ENCODE data around the gene RARS2.
"Not testable (repeated sequence)": the region's sequence is repeated elsewhere in the genome, so short reads cannot be mapped to it uniquely, and the experiment has no call there.

RARS2 gene

DNA sequence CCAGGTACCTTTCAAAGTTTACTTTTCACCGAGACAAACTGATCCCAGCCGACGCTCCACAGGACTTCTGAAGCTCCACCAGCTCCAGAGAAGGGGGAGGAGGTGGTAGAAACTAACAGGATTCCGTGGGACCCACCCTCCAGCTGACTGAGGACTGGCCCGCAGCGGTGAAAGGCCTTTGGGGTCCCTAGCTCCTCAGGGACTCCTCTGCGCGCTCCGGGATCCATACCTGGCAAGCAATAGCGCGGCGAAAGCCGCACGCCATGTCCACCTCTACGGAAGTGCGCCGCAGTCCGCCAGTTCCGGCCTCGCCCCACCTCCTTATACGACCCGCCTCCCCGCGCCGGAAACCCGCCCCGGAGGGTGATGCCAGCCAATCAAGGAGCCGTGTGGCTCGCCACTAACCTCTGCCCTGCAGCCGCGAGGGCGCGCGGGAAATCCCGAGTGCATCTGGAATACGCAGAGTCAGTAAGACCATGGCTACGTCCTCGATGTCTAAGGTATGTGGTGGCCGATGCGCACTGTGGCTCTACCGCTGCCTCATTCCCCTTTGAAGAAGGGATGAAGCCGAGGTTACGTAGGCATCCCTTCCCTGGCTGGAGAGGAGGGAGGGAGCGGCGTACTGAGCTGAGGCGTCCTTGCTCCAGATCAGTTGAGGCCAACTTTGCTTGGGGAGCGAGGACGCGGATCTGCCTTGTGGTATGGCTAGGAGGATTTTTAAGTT, at the start of gene RARS2, which contains the start of gene ORC3:
RARS2 (minus strand) TSS at position 295 of the 724 bp plus-strand sequence; CDS start at position 265, 30 bp downstream.
ORC3 (plus strand) TSS at position 443 of the 724 bp plus-strand sequence; CDS start at position 477, 34 bp downstream.
- DNase-seq (ENCODE audit: low read depth): peak; percentile 90

DNA sequence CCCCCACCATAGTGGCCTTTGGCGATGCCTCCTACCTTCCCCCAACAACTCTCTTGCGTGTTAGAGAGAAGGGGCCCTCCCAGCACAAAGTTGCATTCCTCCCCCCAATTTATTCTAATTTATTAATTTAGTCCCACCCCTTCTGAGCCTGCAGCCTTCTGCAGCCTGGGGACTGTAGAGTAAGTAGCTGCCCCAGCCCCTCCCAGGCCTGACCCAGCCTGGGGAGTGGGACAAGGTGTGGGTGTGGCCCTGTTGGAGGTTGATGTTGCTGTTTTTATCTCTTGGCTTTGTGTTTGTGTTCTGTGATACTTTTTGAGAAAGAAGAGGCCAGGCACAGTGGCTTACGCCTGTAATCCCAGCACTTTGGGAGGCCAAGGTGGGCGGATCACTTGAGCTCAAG, 49.6 kb upstream of the RARS2 start:
- DNase-seq (ENCODE audit: low read depth): no peak

DNA sequence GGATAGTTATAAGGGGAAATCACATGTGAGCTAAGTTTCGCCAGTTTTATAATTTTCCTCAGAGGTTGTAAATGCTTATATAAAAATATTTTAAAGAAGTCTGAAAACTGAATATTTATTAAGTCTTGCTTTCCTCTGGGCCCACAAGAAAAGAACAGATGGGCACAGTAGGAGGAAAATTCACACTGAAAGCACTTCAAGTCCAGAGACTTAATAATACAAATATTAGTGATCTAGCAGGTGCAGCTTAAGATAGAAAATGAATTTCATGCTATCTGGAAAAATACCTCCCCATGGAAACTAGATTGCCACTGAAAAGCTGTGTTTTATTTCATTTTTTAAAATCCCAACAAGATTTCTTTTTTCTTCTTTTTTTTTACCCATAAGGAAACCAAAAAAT, 47.3 kb upstream of the RARS2 start:
- no peak for DNase-seq (ENCODE audit: low read depth)

GRCh38 chr6:87636315-87636714, 46.5 kb upstream of the RARS2 start:
- no peak for DNase-seq (ENCODE audit: low read depth)

DNA sequence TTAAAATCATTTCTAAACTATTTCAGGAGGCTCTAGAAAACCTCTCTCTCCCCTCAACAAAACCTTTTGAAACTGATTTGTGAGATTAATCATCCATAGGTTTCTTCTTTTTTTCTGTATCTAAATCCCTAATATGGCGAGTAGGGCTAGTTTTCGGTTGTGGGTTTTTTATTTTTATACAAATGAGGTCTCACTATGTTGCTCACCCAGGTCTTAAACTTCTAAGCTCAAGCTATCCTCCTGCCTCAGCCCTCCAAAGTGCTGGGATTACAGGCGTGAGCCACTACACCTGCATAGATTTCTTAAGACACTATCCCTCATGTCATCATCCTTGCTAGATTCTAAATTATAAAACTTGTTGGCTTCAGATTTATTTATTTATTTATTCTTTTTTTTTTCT, 44.1 kb upstream of the RARS2 start:
- no peak for DNase-seq (ENCODE audit: low read depth)

DNA sequence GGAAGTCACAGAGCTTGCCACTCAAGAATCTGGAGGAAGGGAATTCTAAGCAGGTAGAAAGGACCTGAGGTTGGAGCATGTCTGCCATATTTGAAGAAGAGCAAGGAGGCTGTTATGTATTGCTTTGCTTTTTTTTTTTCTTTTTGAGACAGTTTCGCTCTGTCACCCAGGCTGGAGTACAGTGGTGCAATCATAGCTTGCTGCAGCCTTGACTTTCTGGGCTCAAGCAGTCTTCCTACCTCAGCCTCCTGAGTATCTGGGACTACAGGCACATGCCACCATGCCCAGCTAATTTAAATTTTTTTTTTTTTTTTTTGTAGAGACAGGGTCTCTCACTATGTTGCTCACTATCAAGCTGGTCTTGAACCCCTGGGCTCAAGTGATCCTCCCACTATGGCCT, 41.0 kb upstream of the RARS2 start:
- no peak for DNase-seq (ENCODE audit: low read depth)

DNA sequence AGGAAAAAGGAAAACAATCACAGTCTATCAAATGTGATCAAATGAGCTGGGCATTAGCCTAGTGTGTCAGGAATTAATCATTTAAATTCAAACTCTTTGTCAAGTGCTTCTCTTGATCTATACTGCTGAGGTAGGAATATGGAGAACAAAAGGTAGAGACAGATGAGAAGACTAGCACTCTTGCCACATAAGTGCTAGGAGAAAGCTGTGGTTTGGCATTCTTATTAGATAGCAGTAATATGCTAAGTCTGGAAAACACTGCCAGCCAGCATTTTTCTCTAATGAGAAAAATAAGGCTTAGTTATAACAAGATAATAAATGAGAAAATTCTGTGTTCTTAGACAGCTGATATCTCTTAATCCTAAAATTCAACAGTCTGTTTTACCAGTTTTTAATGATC, 39.1 kb upstream of the RARS2 start:
- no peak for DNase-seq (ENCODE audit: low read depth)

DNA sequence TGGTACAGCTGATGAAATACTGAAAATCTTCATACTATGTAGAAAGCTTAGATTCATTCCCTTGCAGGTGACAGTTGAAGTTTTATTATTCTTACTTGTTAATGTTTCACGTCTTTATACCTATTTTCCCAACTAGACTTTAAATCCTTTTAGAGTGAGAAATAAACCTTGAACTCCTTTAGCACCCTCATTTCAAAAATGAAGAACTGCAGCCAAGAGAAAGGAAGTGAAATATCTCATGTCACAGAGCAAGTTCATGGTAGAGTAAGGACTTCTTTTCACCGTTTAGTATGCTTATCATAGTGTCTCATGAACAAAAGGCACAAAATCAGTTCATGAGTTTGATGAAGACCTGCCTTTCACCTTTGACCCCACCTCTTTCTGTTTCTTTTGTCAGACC, 38.6 kb upstream of the RARS2 start:
- no peak for DNase-seq (ENCODE audit: low read depth)

DNA sequence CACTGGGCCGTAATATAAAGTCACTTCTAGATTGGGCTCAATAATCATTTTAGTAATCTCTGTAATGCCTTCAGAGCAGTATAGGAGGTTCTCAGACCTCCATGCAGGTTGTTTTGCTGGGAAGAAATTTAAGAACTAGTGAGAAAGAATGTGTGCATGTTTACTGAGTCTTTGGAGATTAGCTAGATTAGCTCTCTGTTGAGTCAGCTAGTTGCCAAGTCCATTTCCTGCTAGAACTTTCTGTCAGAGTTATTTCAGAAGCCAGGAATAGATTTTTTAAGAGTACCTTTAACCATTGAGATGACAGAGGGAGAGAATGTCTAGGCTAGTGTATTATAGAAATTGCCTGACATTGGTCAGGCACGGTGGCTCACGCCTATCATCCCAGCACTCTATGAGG, 33.5 kb upstream of the RARS2 start:
- no peak for DNase-seq (ENCODE audit: low read depth)

DNA sequence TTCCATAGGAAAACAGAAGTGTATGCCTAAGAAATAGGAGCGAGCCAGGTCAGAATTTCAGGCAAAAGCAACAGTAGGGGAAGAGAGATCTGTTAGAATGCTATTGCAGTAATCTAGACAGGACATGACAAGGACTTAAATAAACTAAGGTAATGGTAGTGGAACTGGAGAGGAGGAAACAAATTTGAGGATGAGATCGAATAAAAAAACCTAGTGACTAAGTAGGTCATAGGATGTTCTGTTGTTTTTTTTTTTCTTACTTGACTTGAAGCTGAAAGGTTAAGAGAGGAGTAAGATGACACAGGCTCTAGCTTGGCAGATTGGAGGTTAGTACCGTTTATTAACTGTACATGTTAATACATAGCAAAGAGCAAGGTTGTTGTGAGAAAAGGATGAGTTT, 28.7 kb upstream of the RARS2 start:
- no peak for DNase-seq (ENCODE audit: low read depth)

GRCh38 chr6:87617405-87617804, 27.6 kb upstream of the RARS2 start:
- no peak for DNase-seq (ENCODE audit: low read depth)

DNA sequence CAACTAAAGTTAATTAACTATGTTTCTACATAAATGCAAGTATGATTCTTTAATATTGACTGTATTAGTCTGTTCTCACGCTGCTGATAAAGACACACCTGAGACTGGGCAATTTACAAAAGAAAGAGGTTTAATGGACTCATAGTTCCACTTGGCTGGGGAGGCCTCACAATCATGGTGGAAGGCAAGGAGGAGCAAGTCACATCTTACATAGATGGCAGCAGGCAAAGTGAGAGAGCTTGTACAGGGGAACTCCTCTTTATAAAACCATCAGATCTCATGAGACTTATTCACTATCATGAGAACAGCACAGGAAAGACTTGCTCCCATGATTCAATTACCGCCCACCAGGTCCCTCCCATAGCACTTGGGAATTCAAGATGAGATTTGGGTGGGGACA, 23.2 kb upstream of the RARS2 start:
- DNase-seq (ENCODE audit: low read depth): not testable (repeated sequence)

GRCh38 chr6:87608802-87609201, 19.0 kb upstream of the RARS2 start:
- no peak for DNase-seq (ENCODE audit: low read depth)

GRCh38 chr6:87606199-87606598, 16.4 kb upstream of the RARS2 start:
- no peak for DNase-seq (ENCODE audit: low read depth)

- no peak for DNase-seq (ENCODE audit: low read depth)
These were observed 10.8 kb upstream of the RARS2 start for GRCh38 chr6:87600576-87600975.

DNA sequence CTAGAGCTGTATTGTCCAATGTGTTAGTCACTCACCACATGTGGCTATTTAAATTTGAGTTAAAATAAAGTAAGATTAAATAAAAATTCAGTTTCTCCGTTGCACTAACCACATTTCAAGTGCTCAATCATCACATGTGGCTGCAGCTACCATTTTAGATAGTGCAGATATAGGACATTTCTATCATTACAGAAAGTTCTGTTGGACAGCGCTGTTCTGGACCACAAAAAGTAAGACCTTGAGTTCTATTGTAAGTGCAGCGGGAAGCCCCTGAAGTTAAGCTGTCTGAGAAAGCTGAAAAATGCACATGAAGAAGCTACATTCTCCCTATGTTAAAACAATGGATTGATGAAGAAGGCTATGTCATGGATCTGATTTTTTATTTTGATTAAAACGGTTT, 1.2 kb upstream of the RARS2 start:
- no peak for DNase-seq (ENCODE audit: low read depth)

DNA sequence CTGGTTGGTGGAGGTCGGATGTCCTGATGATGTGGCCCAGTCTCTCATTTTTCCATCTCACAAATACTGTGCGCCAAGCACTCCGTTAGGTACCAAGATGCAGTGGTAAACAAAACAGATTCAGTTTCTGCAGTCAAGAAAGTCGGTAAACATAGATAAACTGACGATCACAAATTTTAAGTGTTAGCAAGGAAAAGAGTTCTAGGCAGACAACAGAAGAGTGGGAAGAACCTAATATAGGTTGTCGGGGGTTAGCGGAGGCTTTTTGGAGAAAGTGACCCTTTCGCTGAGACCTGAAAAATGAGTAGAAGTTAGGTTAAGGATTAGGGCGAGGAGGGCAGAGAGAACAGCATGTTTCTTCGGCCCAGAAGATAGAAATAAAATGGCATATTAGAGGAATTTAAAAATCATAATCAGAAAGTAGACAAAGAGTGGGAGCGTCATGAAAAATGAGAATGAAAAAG, 662 bp upstream of the RARS2 start:
- no peak for DNase-seq (ENCODE audit: low read depth)

DNA sequence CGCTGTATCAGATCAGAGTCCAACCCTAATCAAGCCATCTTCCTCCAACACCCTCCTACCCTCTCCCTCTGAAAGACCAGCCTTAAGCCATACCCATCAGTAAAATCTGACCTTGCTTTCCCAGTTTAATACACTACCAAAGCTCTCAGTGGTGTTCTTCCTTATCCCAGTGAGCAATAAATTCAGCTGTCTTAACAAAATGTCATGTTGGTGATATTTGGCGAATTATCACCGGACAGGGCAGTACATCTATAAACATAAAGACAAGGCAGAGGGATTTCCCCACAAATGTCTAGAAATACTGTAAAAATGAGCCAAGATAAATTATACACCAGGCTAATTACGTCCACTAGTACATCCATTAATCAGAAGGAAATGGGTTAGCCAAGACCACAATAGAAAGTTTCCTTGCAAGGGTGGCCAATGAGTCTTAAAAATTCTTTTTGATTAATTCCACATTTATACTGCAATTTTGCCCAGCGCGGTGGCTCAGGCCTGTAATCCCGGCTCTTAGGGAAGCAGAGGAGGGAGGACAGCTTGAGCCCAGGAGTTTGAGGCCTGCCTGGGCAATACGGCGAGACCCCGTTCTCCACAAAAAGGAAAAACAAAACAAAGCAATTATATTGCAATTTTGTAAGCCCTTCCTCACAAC, 905 bp downstream of the RARS2 start:
- DNase-seq (ENCODE audit: low read depth): no peak

- DNase-seq (ENCODE audit: low read depth): no peak
These were observed 3.3 kb downstream of the RARS2 start for GRCh38 chr6:87586371-87587077.

GRCh38 chr6:87583822-87584221, 6.0 kb downstream of the RARS2 start:
- DNase-seq (ENCODE audit: low read depth): no peak

DNA sequence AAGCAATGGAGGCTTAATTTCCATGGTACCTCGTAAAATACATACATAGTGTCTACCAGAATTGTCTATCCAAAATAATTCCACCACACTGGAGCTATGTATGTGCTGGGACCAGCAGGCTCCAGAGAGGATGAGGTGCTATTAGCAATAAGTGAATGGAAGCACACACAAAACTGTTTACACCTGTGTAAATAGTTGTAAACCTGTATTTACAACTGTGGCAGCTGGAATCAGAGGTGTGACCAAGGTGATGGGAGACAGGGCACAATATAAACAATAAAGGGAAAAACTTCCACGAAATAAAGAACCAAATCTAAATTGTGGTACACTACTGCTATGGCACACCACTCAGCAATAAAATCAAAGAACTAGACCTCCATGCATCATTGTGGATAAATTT, 14.4 kb downstream of the RARS2 start:
- no peak for DNase-seq (ENCODE audit: low read depth)

- no peak for DNase-seq (ENCODE audit: low read depth)
These were observed 15.5 kb downstream of the RARS2 start for GRCh38 chr6:87574237-87574804.
